Caco-2 (cell line): Measurements from ENCODE around the gene ABCG5. TPM values are rescaled to one million over a fixed set of nuclear protein-coding genes. Genes with fewer than 3 reads are reported as not detected.

ENCODE experiments used
- BruUV-seq: library from RNA; stranded (reverse); fragments of 400-500 nt; replicated peaks from 2 replicates; lab custom pipeline; 2021; lab: Mats Ljungman, UMichigan
- CTCF ChIA-PET: fragments of 300-600 bp; sonication (Branson Sonifier 250); formaldehyde crosslinking; loops from one replicate; lab custom pipeline; 2022; ENCODE audit warnings: antibody characterized with exemption; lab: Charles Lee
- POLR2A ChIA-PET: fragments of 300-600 bp; sonication (Branson Sonifier 250); formaldehyde crosslinking; loops from one replicate; lab custom pipeline; 2022; ENCODE audit warnings: antibody characterized with exemption; lab: Charles Lee
- DNase-seq, 2 experiments: peaks; one replicate each; pipeline versions ENCODE4 v3.0.0 to v3.0.0-alpha.2; 2020 to 2022
- H3K27me3 ChIP-seq: replicated peaks from 2 replicates; pipeline ENCODE4 v1.6.0; 2011; ENCODE audit warnings: low read length; ENCODE audit not compliant: control insufficient read depth, insufficient read depth
- H3K36me3 ChIP-seq: 2 replicates; pipeline ENCODE4 v1.5.1; 2011; ENCODE audit warnings: low read length; ENCODE audit not compliant: control insufficient read depth, insufficient read depth
- H3K4me1 ChIP-seq: fragments of 250-450 bp; sonication (Bioruptor Pico); 2 replicates; pipeline ENCODE4 v1.5.1; 2020; ENCODE audit warnings: mild to moderate bottlenecking
- H3K4me3 ChIP-seq: 2 replicates; pipeline ENCODE4 v1.5.1; 2011; ENCODE audit warnings: low read depth, mild to moderate bottlenecking, control low read depth, low read length
- H3K9me3 ChIP-seq: fragments of 250-450 bp; sonication (Bioruptor Pico); 2 replicates; pipeline ENCODE4 v1.5.1; 2020; ENCODE audit warnings: mild to moderate bottlenecking, moderate library complexity
- H3K27ac Mint-ChIP-seq: one replicate; pipeline ENCODE4 v1.8.0; 2022; ENCODE audit warnings: mixed read lengths; ENCODE audit not compliant: unreplicated experiment
- H3K27me3 Mint-ChIP-seq: one replicate; pipeline ENCODE4 v1.8.0; 2022; ENCODE audit warnings: mixed read lengths; ENCODE audit not compliant: insufficient read depth, unreplicated experiment
- H3K36me3 Mint-ChIP-seq: one replicate; pipeline ENCODE4 v1.8.0; 2022; ENCODE audit warnings: mild to moderate bottlenecking, mixed read lengths; ENCODE audit not compliant: insufficient read depth, unreplicated experiment
- H3K4me1 Mint-ChIP-seq: one replicate; pipeline ENCODE4 v1.8.0; 2022; ENCODE audit warnings: low read depth, mixed read lengths; ENCODE audit not compliant: unreplicated experiment
- H3K4me3 Mint-ChIP-seq: one replicate; pipeline ENCODE4 v1.8.0; 2022; ENCODE audit warnings: mild to moderate bottlenecking, moderate library complexity, mixed read lengths; ENCODE audit not compliant: unreplicated experiment
- H3K9me3 Mint-ChIP-seq: one replicate; pipeline ENCODE4 v1.8.0; 2022; ENCODE audit warnings: mixed read lengths; ENCODE audit not compliant: unreplicated experiment
- CTCF ChIP-seq, 2 experiments: fragments of 200-600 bp in 1 of 2; IDR thresholded peaks; 1 replicate in 1 of 2; 2 replicates in 1 of 2; pipeline versions ENCODE4 v1.5.1 to v1.8.0; 2011 to 2022; ENCODE audit warnings: antibody characterized with exemption in 1 of 2, control low read depth in 1 of 2, inconsistent platforms in 1 of 2, low read depth in 1 of 2, low read length in 1 of 2, mild to moderate bottlenecking in 1 of 2, moderate library complexity in 1 of 2; ENCODE audit not compliant: insufficient read depth in 1 of 2, severe bottlenecking in 1 of 2, unreplicated experiment in 1 of 2
- intact Hi-C: fragments of 100-400 bp; cut with micrococcal nuclease; formaldehyde crosslinking; loops from one replicate; pipeline ENCODE4 v1.10.0; 2022; ENCODE audit not compliant: unreplicated experiment
- total RNA-seq: library from RNA; stranded (reverse); gene quantifications from 2 replicates; pipeline ENCODE4 v1.2.3, GENCODE V29; 2022

The ABCG5 gene
- total RNA-seq, 1 experiment from 2014 or later = not detected

GRCh38 chr2:43810452-43810851 lies 28.2 kb downstream of the ABCG5 start:
- Histone ChIP-seq H3K9me3 (no peaks in the 10 kb centered on the region), H3K27me3 (no peaks in the 10 kb centered on the region), H3K4me1 (peaks cover 25% of the 10 kb centered on the region), H3K4me3 (no peak overlapping the region), H3K36me3 (no peaks in the 10 kb centered on the region)
- H3K4me1 Mint-ChIP-seq = peaks cover 27% of the 10 kb centered on the region
- no peaks in the 10 kb centered on the region for H3K9me3 Mint-ChIP-seq
- intact Hi-C loops = no loop called here
- H3K27ac Mint-ChIP-seq = no peak overlapping the region
- ChIA-PET CTCF (no interaction called here), POLR2A (no interaction called here)
- no peaks in the 10 kb centered on the region for H3K36me3 Mint-ChIP-seq
- no peak for DNase-seq
- no peak for TF ChIP-seq CTCF (IDR thresholded peaks at IDR 0.05; ENCODE audit: insufficient read depth in 1 of 2, low read depth in 1 of 2, low read length in 1 of 2, severe bottlenecking in 1 of 2, unreplicated experiment in 1 of 2)
- no peaks in the 10 kb centered on the region for H3K27me3 Mint-ChIP-seq
- no peak overlapping the region for H3K4me3 Mint-ChIP-seq
- no TSS peak for BruUV-seq

GRCh38 chr2:43806719-43807031 lies 32.0 kb downstream of the ABCG5 start:
- H3K9me3 ChIP-seq = no peaks in the 10 kb centered on the region
- no peaks in the 10 kb centered on the region for H3K27me3 ChIP-seq
- no peaks in the 10 kb centered on the region for H3K27me3 Mint-ChIP-seq
- no peaks in the 10 kb centered on the region for H3K9me3 Mint-ChIP-seq
- intact Hi-C loops = no loop called here
- H3K36me3 Mint-ChIP-seq = no peaks in the 10 kb centered on the region
- CTCF ChIA-PET = no interaction called here
- no peaks in the 10 kb centered on the region for H3K36me3 ChIP-seq
- TF ChIP-seq CTCF (IDR thresholded peaks at IDR 0.05; ENCODE audit: insufficient read depth in 1 of 2, low read depth in 1 of 2, low read length in 1 of 2, severe bottlenecking in 1 of 2, unreplicated experiment in 1 of 2) = no peak
- POLR2A ChIA-PET = interaction anchor here (0.7 kb wide), 1 partner anchor 340 kb away, joined by 4 read pairs; no protein-coding TSS in a partner anchor
- H3K4me1 Mint-ChIP-seq = peaks cover 27% of the 10 kb centered on the region
- no TSS peak for BruUV-seq
- H3K4me3 ChIP-seq = no peak overlapping the region
- H3K4me3 Mint-ChIP-seq = no peak overlapping the region
- H3K27ac Mint-ChIP-seq = no peak overlapping the region
- H3K4me1 ChIP-seq = peaks cover 25% of the 10 kb centered on the region
- no peak for DNase-seq

GRCh38 chr2:43803113-43803512 lies 35.5 kb downstream of the ABCG5 start:
- Histone ChIP-seq H3K9me3 (no peaks in the 10 kb centered on the region), H3K27me3 (no peaks in the 10 kb centered on the region), H3K4me1 (peaks cover 17% of the 10 kb centered on the region; the same call in 1 of the 2 replicates), H3K36me3 (no peaks in the 10 kb centered on the region), H3K4me3 (no peak overlapping the region)
- Mint-ChIP-seq H3K36me3 (peaks cover 6% of the 10 kb centered on the region), H3K27me3 (no peaks in the 10 kb centered on the region), H3K4me1 (peaks cover 18% of the 10 kb centered on the region), H3K27ac (no peak overlapping the region), H3K4me3 (no peak overlapping the region), H3K9me3 (no peaks in the 10 kb centered on the region)
- intact Hi-C loops = no loop called here
- no TSS peak for BruUV-seq
- CTCF ChIA-PET = no interaction called here
- no peak for TF ChIP-seq CTCF (IDR thresholded peaks at IDR 0.05; ENCODE audit: insufficient read depth in 1 of 2, low read depth in 1 of 2, low read length in 1 of 2, severe bottlenecking in 1 of 2, unreplicated experiment in 1 of 2)
- DNase-seq = no peak
- POLR2A ChIA-PET = no interaction called here
